ENCODE results near the gene DUSP12. TPM values are rescaled to one million over a fixed set of nuclear protein-coding genes. Genes with fewer than 3 reads are reported as not detected.

Gene DUSP12
- total and polyA plus RNA-seq, 4 donors: 15.0 to 60.1 (median 23.2) TPM

DNA sequence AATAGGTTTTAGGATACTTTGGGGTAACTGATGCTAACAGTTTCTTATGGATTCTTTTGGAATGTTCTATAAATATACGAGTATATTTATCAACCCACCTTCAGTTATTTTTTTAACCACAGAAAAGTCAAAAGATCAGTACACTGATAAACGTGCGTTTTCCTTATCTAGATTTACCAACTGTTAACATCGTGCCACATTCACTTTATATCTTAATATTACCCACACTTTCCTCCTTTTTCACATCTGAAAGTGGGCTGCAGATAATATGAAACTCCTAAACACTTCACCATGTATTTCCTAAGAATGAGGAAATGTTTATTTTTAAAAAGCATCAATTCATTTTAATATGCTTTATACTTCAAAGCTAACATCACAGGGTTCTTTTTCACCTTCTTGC, 24.2 kb downstream of the DUSP12 start:
- Histone ChIP-seq H3K9me3 (ENCODE audit: control insufficient read depth in 4 of 4, insufficient read depth in 3 of 4, low read length in 3 of 4) (no peaks in the 10 kb centered on the region), H3K4me1 (ENCODE audit: control insufficient read depth in 5 of 5, insufficient read depth in 5 of 5, low read length in 5 of 5) (peaks cover 0 to 11% (median 0%) of the 10 kb centered on the region in 5 donors), H3K4me3 (no peak overlapping the region), H3K27ac (ENCODE audit: low read depth in 1 of 2, low read length in 1 of 2) (no peak overlapping the region), H3K36me3 (ENCODE audit: control insufficient read depth in 4 of 4, insufficient read depth in 4 of 4, low read length in 4 of 4) (no peaks in the 10 kb centered on the region), H3K9ac (ENCODE audit: insufficient read depth in 1 of 2, low read length in 2 of 2) (no peak overlapping the region), H3K27me3 (ENCODE audit: control insufficient read depth in 3 of 3, insufficient read depth in 3 of 3, low read length in 2 of 3) (no peaks in the 10 kb centered on the region)
- TF ChIP-seq, protein P1, sequence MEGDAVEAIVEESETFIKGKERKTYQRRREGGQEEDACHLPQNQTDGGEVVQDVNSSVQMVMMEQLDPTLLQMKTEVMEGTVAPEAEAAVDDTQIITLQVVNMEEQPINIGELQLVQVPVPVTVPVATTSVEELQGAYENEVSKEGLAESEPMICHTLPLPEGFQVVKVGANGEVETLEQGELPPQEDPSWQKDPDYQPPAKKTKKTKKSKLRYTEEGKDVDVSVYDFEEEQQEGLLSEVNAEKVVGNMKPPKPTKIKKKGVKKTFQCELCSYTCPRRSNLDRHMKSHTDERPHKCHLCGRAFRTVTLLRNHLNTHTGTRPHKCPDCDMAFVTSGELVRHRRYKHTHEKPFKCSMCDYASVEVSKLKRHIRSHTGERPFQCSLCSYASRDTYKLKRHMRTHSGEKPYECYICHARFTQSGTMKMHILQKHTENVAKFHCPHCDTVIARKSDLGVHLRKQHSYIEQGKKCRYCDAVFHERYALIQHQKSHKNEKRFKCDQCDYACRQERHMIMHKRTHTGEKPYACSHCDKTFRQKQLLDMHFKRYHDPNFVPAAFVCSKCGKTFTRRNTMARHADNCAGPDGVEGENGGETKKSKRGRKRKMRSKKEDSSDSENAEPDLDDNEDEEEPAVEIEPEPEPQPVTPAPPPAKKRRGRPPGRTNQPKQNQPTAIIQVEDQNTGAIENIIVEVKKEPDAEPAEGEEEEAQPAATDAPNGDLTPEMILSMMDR (IDR thresholded peaks at IDR 0.05; ENCODE audit: control extremely low read depth, extremely low read depth): no peak
- WGBS, 2 donors: 36 to 52% methylated on average over 4 of the region's 4 CpGs
- DNase-seq (no peak), ATAC-seq (ENCODE audit: insufficient read depth, low FRiP score) (no peak)

DNA sequence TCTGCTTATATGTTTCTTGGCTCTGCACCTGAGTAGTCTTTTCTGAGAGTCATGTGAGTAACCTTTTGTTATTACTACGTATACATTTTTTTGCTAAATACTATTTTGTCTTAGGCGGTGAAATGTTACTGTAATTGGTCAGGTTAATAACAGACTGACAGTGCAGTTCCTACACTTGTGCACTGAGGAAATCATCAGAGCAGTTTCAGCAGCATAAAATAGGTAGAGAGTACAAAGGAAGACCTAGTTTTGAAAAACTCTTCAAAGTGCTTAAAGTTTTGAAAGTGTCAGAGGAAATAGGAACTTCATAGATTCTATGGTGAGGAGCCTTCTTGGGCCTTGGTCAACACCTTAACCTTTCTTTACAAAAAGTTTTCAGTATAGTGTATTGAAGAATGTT, 27.7 kb downstream of the DUSP12 start:
- Histone ChIP-seq H3K4me3 (no peak overlapping the region), H3K9ac (ENCODE audit: insufficient read depth in 1 of 2, low read length in 2 of 2) (no peak overlapping the region), H3K4me1 (ENCODE audit: control insufficient read depth in 5 of 5, insufficient read depth in 5 of 5, low read length in 5 of 5) (peaks cover 0 to 4% (median 0%) of the 10 kb centered on the region in 5 donors), H3K9me3 (ENCODE audit: control insufficient read depth in 4 of 4, insufficient read depth in 3 of 4, low read length in 3 of 4) (no peaks in the 10 kb centered on the region), H3K36me3 (ENCODE audit: control insufficient read depth in 4 of 4, insufficient read depth in 4 of 4, low read length in 4 of 4) (peaks cover 0 to 4% (median 0%) of the 10 kb centered on the region in 4 donors), H3K27ac (ENCODE audit: low read depth in 1 of 2, low read length in 1 of 2) (no peak overlapping the region), H3K27me3 (ENCODE audit: control insufficient read depth in 3 of 3, insufficient read depth in 3 of 3, low read length in 2 of 3) (no peaks in the 10 kb centered on the region)
- DNase-seq (no peak), ATAC-seq (ENCODE audit: insufficient read depth, low FRiP score) (no peak)
- TF ChIP-seq, protein P1 (IDR thresholded peaks at IDR 0.05; ENCODE audit: control extremely low read depth, extremely low read depth): no peak
- 91 to 94% methylated on average over 2 of the region's 2 CpGs for WGBS, 2 donors

DNA sequence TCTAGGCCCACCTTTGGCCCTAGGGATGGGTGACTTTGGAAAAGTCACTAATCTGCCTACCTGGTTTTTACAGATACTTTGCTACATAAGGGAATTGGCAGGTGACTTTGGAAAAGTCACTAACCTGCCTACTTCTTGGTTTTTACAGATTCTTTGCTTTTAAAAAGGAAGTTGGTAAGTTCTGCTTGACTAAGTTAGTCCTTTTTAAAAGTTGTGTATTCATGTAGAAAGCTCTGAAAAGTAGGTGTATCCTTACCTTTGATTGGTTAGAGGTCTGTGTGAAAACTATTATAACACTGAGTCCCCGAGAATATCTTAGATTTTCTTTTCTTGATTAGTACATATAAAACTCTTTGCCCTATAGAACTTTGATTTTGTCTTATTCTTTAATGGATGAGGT, 28.9 kb downstream of the DUSP12 start:
- DNase-seq (no peak), ATAC-seq (ENCODE audit: insufficient read depth, low FRiP score) (no peak)
- Histone ChIP-seq H3K4me1 (ENCODE audit: control insufficient read depth in 5 of 5, insufficient read depth in 5 of 5, low read length in 5 of 5) (peaks cover 0 to 4% (median 0%) of the 10 kb centered on the region in 5 donors), H3K9me3 (ENCODE audit: control insufficient read depth in 4 of 4, insufficient read depth in 3 of 4, low read length in 3 of 4) (no peaks in the 10 kb centered on the region), H3K27ac (ENCODE audit: low read depth in 1 of 2, low read length in 1 of 2) (no peak overlapping the region), H3K4me3 (no peak overlapping the region), H3K36me3 (ENCODE audit: control insufficient read depth in 4 of 4, insufficient read depth in 4 of 4, low read length in 4 of 4) (peaks cover 0 to 11% (median 2%) of the 10 kb centered on the region in 4 donors), H3K9ac (ENCODE audit: insufficient read depth in 1 of 2, low read length in 2 of 2) (no peak overlapping the region), H3K27me3 (ENCODE audit: control insufficient read depth in 3 of 3, insufficient read depth in 3 of 3, low read length in 2 of 3) (no peaks in the 10 kb centered on the region)
- TF ChIP-seq, protein P1 (IDR thresholded peaks at IDR 0.05; ENCODE audit: control extremely low read depth, extremely low read depth): no peak
- WGBS, 2 donors: 94 to 97% methylated on average over 1 of the region's 1 CpG

DNA sequence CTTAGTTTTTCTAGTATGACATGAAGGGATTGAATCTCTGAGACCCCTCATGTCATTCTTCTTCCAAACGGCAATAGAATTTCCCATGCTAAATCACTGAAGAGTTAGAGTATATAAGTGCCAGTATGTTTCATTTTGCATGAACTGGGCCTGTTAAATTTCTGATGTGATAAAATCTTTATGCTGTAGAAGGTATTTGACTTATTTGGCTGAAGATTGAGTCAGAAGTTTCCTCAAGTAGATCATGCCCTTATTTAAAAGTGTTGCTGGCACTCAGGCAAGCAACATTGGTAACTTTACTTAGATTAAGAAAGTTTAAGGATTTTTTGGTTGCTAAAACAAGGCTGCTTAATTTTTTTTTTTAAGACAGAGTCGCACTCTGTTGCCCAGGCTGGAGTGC, 29.8 kb downstream of the DUSP12 start:
- peaks cover 0 to 12% (median 5%) of the 10 kb centered on the region in 4 donors for H3K36me3 ChIP-seq (ENCODE audit: control insufficient read depth in 4 of 4, insufficient read depth in 4 of 4, low read length in 4 of 4)

More for the DNA sequence above, 29.8 kb downstream of the DUSP12 start:
- TF ChIP-seq, protein P1 (IDR thresholded peaks at IDR 0.05; ENCODE audit: control extremely low read depth, extremely low read depth): no peak
- no peaks in the 10 kb centered on the region for H3K27me3 ChIP-seq (ENCODE audit: control insufficient read depth in 3 of 3, insufficient read depth in 3 of 3, low read length in 2 of 3)
- H3K27ac ChIP-seq (ENCODE audit: low read depth in 1 of 2, low read length in 1 of 2): no peak overlapping the region
- ATAC-seq (ENCODE audit: insufficient read depth, low FRiP score) (no peak), DNase-seq (no peak)
- H3K4me3 ChIP-seq: no peak overlapping the region
- WGBS, 2 donors: 85 to 96% methylated on average over 2 of the region's 2 CpGs
- H3K4me1 ChIP-seq (ENCODE audit: control insufficient read depth in 5 of 5, insufficient read depth in 5 of 5, low read length in 5 of 5): peaks cover 0 to 4% (median 0%) of the 10 kb centered on the region in 5 donors
- H3K9me3 ChIP-seq (ENCODE audit: control insufficient read depth in 4 of 4, insufficient read depth in 3 of 4, low read length in 3 of 4): no peaks in the 10 kb centered on the region
- no peak overlapping the region for H3K9ac ChIP-seq (ENCODE audit: insufficient read depth in 1 of 2, low read length in 2 of 2)

Data from lung (tissue), 12 donors.